HG02970 (cell line): ENCODE results near the gene TH.

Source experiments
- ATAC-seq: cut with Tn5 transposase; IDR thresholded peaks from one replicate; pipeline ENCODE4 v1.9.1; 2021; ENCODE audit warnings: mild to moderate bottlenecking, moderate library complexity, moderate number of reproducible peaks; ENCODE audit not compliant: unreplicated experiment, low FRiP score

The TH gene

GRCh38 chr11:2163428-2163978 is 8.1 kb downstream of the TH start:
- ATAC-seq = no peak

DNA sequence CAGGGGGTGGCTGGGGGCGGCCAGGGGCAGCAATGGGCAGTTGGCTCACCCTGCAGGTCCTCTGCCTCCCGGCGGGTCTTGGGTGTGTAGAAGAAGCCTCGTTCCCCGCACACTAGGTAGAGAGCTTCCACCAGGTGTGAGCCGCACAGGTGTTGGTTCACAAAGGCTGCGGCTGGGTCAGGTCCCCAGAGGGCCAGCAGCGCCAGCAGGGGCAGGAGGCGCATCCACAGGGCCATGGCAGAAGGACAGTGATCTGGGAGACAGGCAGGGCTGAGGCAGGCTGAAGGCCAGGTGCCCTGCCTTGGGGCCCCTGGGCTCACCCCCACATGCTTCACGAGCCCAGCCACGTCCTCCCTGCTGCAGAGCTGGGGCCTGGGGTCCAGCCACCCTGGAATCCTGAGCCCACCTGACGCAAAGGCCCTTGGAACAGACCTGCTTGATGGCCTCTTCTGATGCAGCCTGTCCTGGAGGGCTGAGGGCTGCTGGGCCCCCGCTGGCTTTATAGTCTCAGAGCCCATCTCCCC is 10.8 kb downstream of the TH start, which contains the start of gene INS:
INS (minus strand) TSS at position 474 of the 524 bp plus-strand sequence; CDS start at position 236, 238 bp downstream.
- ATAC-seq = no peak

DNA sequence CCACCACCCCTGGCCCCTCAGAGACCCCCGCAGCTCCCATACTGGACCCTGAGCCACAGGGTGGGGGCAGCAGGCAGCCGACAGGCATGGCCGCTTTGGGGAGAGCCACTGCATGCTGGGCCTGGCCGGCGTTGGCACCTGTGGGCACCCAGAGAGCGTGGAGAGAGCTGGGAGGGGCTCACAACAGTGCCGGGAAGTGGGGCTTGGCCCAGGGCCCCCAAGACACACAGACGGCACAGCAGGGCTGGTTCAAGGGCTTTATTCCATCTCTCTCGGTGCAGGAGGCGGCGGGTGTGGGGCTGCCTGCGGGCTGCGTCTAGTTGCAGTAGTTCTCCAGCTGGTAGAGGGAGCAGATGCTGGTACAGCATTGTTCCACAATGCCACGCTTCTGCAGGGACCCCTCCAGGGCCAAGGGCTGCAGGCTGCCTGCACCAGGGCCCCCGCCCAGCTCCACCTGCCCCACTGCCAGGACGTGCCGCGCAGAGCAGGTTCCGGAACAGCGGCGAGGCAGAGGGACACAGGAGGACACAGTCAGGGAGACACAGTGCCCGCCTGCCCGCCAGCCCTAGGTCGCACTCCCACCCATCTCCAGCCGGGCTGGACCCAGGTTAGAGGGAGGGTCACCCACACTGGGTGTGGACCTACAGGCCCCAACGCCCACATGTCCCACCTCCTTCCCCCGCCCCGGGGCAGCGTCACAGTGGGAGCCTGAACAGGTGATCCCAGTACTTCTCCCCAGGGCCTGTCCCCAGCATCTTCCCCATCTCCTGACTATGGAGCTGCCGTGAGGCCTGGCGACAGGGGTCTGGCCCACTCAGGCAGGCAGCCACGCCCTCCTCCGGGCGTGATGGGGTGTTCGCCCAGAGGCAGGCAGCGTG is 11.8 kb downstream of the TH start:
- no peak for ATAC-seq

DNA sequence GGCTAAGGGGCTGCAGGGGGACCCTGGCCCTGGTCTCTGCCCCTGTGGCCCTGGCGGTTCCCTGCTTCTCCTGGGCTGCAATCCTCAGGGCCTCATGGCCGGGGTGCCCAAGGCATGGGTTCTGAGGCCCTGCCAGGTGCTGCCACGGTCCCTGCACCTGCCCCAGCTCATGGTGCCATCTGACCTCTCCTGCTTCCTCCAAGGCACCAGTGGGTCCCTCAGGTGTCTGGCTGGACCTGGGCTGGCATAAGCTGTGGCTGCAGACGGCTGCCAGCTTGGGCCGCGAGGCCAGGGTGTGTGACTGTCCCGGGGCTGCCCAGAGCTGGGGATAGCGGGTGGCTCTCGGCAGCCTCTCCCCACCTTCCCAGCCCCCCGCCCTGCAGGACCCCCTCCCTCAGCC is 12.6 kb downstream of the TH start:
- ATAC-seq = no peak

- no peak for ATAC-seq
Measured at GRCh38 chr11:2158296-2158737, 13.3 kb downstream of the TH start.

- no peak for ATAC-seq
Measured at GRCh38 chr11:2157294-2158040, 14.1 kb downstream of the TH start.

GRCh38 chr11:2156416-2157182 is 15.0 kb downstream of the TH start:
- no peak for ATAC-seq

GRCh38 chr11:2155511-2155910 is 16.1 kb downstream of the TH start:
- no peak for ATAC-seq

DNA sequence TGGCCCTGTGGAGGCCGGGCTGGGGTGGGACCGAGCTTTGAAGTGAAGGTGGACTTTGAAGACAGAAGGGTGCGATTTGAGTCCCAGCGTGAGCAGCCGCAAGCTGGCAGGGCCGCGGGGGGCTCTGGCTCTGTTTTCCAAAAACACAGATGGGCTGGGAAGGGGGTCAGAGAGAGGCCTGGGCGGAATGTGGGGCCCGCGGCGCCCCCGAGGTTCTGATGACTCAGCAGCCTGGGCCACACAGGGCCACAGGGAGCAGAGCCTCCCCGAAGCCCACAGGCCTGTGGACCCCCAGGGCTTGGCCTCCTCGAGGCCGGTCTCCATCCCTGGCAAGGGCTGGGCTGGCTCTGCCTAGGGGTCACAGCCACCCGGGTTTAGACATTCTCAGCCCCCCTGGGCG is 16.7 kb downstream of the TH start:
- no peak for ATAC-seq

DNA sequence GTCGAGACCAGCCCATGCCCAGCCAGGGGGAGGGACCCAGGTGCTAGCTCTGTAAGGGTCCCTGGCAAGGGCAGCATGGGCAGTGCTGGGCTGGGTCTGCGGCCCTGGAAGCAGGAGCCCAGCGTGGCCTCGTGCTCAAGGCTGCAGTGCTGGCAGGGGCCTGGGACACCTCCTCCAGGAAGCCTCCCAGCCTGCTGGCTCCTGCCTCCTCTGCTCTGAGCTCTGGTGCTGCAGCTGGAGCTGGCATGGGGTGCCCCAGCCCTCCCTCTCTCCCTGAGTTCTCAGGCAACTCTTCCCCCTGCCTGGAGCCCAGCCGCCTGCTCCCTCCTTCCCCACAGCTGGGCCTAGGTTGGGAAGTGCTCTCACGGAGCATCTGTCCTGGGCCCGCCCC is 17.4 kb downstream of the TH start:
- no peak for ATAC-seq

DNA sequence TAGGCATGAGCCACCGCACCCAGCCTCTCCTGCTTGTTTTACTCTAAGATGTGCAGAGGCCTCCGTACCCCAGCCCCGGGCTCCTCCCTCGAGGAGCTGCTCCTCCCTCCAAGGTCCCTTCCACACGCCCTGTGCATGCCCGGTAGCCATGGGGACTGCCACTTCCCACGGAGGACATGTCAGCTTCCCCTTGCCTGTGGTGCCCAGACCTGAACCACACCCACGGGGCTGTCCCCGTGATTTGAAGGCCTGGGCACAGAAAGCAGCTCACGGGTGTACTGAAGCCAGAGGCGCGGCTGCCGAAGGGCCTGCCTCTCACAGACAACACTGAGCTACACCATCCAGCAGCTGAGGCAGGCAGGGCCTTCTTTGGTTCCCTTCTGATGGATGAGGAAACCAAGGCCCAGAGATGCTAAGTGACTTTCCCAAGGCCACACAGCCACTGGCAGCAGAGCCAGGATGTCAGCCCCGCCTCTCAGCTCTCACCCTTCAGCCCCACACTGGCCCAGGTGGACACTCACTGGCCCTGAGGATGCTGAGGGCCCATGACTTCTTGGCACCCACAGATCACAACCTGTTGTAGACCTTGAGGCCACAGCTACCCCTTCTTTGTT is 17.9 kb downstream of the TH start:
- no peak for ATAC-seq

DNA sequence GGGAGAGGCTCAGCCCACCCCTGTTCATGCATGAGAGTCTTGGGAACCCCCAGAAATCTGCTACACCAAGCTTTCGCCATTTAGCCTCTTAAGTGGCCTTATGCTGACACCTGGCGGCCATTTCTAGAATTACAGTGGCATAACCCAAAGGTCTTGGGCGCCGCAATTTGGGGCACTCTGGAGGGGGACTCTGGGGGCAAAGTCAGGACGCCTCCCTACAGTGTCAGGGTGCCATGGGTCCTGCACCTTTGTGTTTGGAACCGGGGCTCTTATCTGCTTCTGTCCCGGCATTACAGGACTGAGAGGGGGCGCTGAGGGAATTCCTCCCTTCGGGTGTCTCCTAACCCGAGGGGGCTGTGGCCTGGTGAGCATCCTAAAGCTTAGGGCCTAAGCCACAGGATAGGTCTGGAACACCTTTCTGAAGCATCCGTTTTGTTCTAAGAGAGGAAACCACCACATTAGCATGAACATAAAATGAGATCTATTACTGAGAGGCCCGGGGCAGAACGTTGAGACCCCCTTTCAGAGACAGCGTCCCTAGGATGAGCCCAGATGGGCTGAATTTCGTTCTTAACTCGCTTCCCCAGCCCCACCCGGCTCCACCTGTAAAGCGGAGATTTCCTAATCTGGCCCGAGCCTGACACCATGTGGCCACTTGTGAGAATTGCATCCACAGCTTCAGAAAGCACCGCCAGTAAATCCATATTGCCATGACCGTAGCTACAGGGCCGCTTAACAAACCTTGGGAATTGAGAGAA is 19.9 kb downstream of the TH start:
- no peak for ATAC-seq

- no peak for ATAC-seq
Measured at GRCh38 chr11:2149864-2150847, 21.5 kb downstream of the TH start.

GRCh38 chr11:2149460-2149859 is 22.2 kb downstream of the TH start:
- no peak for ATAC-seq

DNA sequence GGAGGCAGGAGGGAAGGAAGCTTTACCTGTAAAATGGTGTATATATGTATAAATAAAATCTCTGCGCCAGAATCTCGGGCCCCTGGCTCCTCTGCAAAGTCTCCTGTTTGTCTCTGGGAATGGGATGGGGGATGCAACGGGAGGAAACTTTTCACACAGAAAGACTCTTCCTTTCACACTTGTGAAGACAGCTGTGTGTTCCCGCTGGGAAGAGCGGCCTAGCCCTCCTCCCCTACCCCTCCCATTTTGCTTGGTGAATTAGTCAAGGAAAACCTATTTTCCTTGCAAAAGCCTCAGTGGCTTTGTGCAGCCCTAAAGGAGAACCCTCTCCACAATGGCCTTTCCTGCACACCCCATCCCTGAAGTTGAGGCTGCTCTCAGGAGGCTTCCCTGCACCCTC is 23.0 kb downstream of the TH start:
- ATAC-seq = no peak

DNA sequence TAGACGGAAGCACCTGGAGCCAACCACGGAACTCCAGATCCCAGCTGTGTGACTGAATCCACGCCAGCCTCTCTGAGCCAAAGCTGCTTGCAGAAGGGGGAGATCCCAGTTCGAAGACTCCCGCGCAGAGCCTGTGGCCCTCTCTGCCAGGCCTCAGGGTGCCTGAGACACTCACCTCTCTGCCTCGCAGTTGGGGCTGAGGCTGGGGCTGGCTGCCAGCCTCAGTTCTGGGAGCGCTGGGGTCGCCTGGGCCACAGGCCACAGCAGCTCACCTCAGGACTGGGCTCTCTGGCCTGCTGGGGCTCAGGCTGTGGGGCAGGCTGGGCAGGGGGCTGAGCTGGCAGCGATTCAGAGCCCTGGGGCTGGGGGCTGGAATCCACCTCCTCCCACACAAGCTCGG is 24.2 kb downstream of the TH start:
- no peak for ATAC-seq

DNA sequence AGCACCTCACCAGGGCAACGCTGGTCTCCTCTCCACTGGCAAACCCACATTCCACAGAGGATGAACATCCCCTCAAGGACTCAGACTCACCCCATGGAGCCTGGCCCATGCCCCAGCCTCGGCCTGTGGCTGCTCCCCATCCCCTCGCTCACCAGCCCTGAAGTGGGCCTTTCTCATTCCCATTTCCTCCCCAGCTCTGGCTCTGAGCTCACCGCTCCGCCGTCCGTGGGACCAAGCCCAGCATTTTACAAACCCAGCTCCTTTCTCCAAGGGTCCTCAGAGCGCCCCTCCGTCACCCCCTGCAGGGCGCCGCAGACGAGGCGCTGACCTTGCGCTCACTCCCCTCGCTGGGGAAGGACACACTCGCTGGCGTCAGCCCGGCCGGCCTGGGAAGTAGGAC is 25.6 kb downstream of the TH start:
- ATAC-seq = no peak
